Measurements from ENCODE around the gene FHOD1. TPM values are rescaled to one million over a fixed set of nuclear protein-coding genes. Genes with fewer than 3 reads are reported as not detected.

The FHOD1 gene
- total RNA-seq, 1 experiment from 2014 or later: 45.5 TPM

DNA sequence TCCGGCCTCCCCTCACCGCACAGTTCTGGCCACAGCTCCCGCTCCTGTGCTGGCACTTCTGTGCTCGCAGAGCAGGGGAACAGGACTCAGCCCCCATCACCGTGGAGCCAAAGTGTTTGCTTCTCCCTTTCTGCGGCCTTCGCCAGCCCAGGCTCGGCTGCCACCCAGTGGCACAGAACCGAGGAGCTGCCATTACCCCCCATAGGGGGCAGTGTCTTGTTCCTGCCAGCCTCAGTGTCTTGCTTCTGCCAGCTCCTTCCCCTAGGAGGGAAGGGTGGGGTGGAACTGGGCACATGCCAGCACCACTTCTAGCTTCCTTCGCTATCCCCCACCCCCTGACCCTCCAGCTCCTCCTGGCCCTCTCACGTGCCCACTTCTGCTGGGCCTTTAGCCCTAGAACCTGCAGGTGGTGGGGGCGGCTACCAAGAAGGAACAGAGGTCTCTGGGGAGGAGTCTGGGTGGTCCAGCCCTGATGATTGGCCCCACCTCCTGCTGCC is 49.0 kb downstream of the FHOD1 start:
- no peak overlapping the region for H3K27ac ChIP-seq (ENCODE audit: low read length)
- H3K27me3 ChIP-seq (ENCODE audit: low read length): no peaks in the 10 kb centered on the region
- peaks cover 18% of the 10 kb centered on the region; the same call in 1 of the 2 replicates for H3K36me3 ChIP-seq (ENCODE audit: low read depth, low read length)
- H3K4me2 ChIP-seq (ENCODE audit: low read length): no peak overlapping the region
- no peaks in the 10 kb centered on the region for H3K9me2 ChIP-seq (replicated peaks; ENCODE audit: low read length)
- H3K4me1 ChIP-seq (ENCODE audit: insufficient read depth, low read length): peaks cover 6% of the 10 kb centered on the region
- no peak overlapping the region for H3K4me3 ChIP-seq (ENCODE audit: low read length)
- H3K9ac ChIP-seq (ENCODE audit: low read length): no peak overlapping the region
- TF ChIP-seq, protein P1, sequence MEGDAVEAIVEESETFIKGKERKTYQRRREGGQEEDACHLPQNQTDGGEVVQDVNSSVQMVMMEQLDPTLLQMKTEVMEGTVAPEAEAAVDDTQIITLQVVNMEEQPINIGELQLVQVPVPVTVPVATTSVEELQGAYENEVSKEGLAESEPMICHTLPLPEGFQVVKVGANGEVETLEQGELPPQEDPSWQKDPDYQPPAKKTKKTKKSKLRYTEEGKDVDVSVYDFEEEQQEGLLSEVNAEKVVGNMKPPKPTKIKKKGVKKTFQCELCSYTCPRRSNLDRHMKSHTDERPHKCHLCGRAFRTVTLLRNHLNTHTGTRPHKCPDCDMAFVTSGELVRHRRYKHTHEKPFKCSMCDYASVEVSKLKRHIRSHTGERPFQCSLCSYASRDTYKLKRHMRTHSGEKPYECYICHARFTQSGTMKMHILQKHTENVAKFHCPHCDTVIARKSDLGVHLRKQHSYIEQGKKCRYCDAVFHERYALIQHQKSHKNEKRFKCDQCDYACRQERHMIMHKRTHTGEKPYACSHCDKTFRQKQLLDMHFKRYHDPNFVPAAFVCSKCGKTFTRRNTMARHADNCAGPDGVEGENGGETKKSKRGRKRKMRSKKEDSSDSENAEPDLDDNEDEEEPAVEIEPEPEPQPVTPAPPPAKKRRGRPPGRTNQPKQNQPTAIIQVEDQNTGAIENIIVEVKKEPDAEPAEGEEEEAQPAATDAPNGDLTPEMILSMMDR (conservative IDR thresholded peaks at IDR 0.05; ENCODE audit: low read depth, low read length): peak; percentile 70
- no peak for TF ChIP-seq EZH2 (IDR thresholded peaks at IDR 0.05; ENCODE audit: low read length, unreplicated experiment)
- H3F3A ChIP-seq (ENCODE audit: low read length, unreplicated experiment): no peaks in the 10 kb centered on the region
- no TSS peak for BruUV-seq (replicated peaks)
- CTCF ChIA-PET: interaction anchor here (0.9 to 2.3 kb wide), 3 partner anchors 29 to 49 kb away, joined by 3 to 9 read pairs (median 5); partner anchors contain the start of gene TMEM208
- POLR2A ChIA-PET (ENCODE audit: unreplicated experiment): interaction anchor here (0.6 kb wide), 2 partner anchors 70 to 1498 kb away, joined by 4 to 15 read pairs; no protein-coding TSS in a partner anchor
- H3K79me2 ChIP-seq (ENCODE audit: low read length): peaks cover 17% of the 10 kb centered on the region
- H3K9me3 ChIP-seq (ENCODE audit: low read length): no peaks in the 10 kb centered on the region
- intact Hi-C loops (cut with micrococcal nuclease): loop anchor here (10.0 kb wide), 1 partner anchor 47 kb away; the partner anchor contains the start of genes FHOD1 and SLC9A5
- ATAC-seq (peak; percentile 77), DNase-seq (peak; percentile 30)
- H4K20me1 ChIP-seq (ENCODE audit: low read length): no peaks in the 10 kb centered on the region; the same call in none of the 2 replicates
- no peak overlapping the region for H2AFZ ChIP-seq (ENCODE audit: low read length)

DNA sequence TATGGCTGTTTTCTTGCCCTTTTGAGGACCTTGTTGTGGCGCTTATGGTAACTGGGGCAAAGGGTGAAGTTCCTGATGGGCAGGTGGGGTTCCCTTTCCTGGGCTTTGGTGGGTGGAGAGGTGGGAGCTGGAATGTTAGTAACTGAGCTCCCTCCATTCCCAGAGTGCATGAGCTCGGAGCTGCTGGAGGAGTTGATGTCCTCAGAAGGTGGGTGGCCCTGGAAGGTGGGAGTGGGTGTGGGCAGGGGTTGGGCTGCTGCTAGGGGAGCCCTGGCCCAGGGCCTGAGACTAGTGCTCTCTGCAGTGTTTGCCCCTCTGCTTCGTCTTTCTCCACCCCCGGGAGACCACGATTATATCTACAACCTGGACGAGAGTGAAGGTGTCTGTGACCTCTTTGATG is 49.6 kb downstream of the FHOD1 start:
- ChIA-PET CTCF (interaction anchor here (0.9 to 2.3 kb wide), 3 partner anchors 29 to 49 kb away, joined by 3 to 9 read pairs (median 5); partner anchors contain the start of gene TMEM208), POLR2A (ENCODE audit: unreplicated experiment) (interaction anchor here (0.6 kb wide), 1 partner anchor 1499 kb away, joined by 4 read pairs; no protein-coding TSS in a partner anchor)
- H3K9me3 ChIP-seq (ENCODE audit: low read length): no peaks in the 10 kb centered on the region
- ATAC-seq (no peak), DNase-seq (no peak)
- TF ChIP-seq EZH2phosphoT487 (IDR thresholded peaks at IDR 0.05; ENCODE audit: borderline replicate concordance, low read length) (no peak), EZH2 (IDR thresholded peaks at IDR 0.05; ENCODE audit: low read length, unreplicated experiment) (no peak)
- TF ChIP-seq, protein P1 (conservative IDR thresholded peaks at IDR 0.05; ENCODE audit: low read depth, low read length): no peak
- no peaks in the 10 kb centered on the region for H3K27me3 ChIP-seq (ENCODE audit: low read length)
- BruUV-seq (replicated peaks): no TSS peak
- H3K9me2 ChIP-seq (replicated peaks; ENCODE audit: low read length): no peaks in the 10 kb centered on the region
- no peak overlapping the region for H3K9ac ChIP-seq (ENCODE audit: low read length)
- no peak overlapping the region for H2AFZ ChIP-seq (ENCODE audit: low read length)
- no peak overlapping the region for H3K4me3 ChIP-seq (ENCODE audit: low read length)
- no peak overlapping the region for H3K27ac ChIP-seq (ENCODE audit: low read length)
- H3K4me2 ChIP-seq (ENCODE audit: low read length): no peak overlapping the region
- peaks cover 11% of the 10 kb centered on the region for H3K4me1 ChIP-seq (ENCODE audit: insufficient read depth, low read length)
- peaks cover 23% of the 10 kb centered on the region for H3K79me2 ChIP-seq (ENCODE audit: low read length)
- H3K36me3 ChIP-seq (ENCODE audit: low read depth, low read length): peaks cover 18% of the 10 kb centered on the region; the same call in 1 of the 2 replicates
- no peaks in the 10 kb centered on the region for H3F3A ChIP-seq (ENCODE audit: low read length, unreplicated experiment)
- no peaks in the 10 kb centered on the region; the same call in none of the 2 replicates for H4K20me1 ChIP-seq (ENCODE audit: low read length)
- intact Hi-C loops (cut with micrococcal nuclease): loop anchor here (10.0 kb wide), 1 partner anchor 47 kb away; the partner anchor contains the start of genes FHOD1 and SLC9A5

DNA sequence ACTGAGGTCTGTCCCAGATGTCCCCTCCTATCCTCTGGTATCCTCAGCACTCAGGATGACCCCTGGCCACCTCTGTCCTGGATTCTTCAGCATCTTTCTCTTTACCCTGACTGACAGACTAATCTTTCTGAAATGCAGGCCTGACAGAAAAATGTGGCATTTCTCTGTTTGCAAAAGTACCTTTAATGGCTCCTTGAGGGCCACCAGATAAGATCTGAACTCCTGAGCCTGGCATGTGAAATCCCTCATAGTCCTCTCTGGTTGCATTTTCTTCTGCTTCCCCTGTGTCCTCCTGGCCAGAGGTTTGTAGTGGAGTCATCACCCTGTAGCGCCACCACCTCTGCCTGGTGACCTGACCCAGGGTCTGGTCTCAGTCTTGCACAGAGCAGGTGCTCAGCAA is 50.4 kb downstream of the FHOD1 start:
- intact Hi-C loops (cut with micrococcal nuclease): loop anchor here (10.0 kb wide), 1 partner anchor 48 kb away; the partner anchor contains the start of genes FHOD1 and SLC9A5
- POLR2A ChIA-PET (ENCODE audit: unreplicated experiment): no interaction called here

More for the DNA sequence above, 50.4 kb downstream of the FHOD1 start:
- Histone ChIP-seq H3K79me2 (ENCODE audit: low read length) (peaks cover 30% of the 10 kb centered on the region), H4K20me1 (ENCODE audit: low read length) (no peaks in the 10 kb centered on the region; the same call in none of the 2 replicates), H3F3A (ENCODE audit: low read length, unreplicated experiment) (no peaks in the 10 kb centered on the region), H3K27ac (ENCODE audit: low read length) (no peak overlapping the region), H3K4me1 (ENCODE audit: insufficient read depth, low read length) (peaks cover 11% of the 10 kb centered on the region), H3K9me3 (ENCODE audit: low read length) (no peaks in the 10 kb centered on the region), H3K4me3 (ENCODE audit: low read length) (no peak overlapping the region), H3K4me2 (ENCODE audit: low read length) (no peak overlapping the region), H2AFZ (ENCODE audit: low read length) (no peak overlapping the region), H3K9me2 (replicated peaks; ENCODE audit: low read length) (no peaks in the 10 kb centered on the region), H3K36me3 (ENCODE audit: low read depth, low read length) (peaks cover 18% of the 10 kb centered on the region; the same call in 1 of the 2 replicates), H3K27me3 (ENCODE audit: low read length) (no peaks in the 10 kb centered on the region), H3K9ac (ENCODE audit: low read length) (no peak overlapping the region)
- TF ChIP-seq EZH2 (IDR thresholded peaks at IDR 0.05; ENCODE audit: low read length, unreplicated experiment) (no peak), EZH2phosphoT487 (IDR thresholded peaks at IDR 0.05; ENCODE audit: borderline replicate concordance, low read length) (no peak)
- TF ChIP-seq, protein P1 (conservative IDR thresholded peaks at IDR 0.05; ENCODE audit: low read depth, low read length): no peak
- CTCF ChIA-PET: interaction anchor here (2.3 kb wide), 1 partner anchor 30 kb away, joined by 9 read pairs; the partner anchor contains the start of gene TMEM208
- DNase-seq (no peak), ATAC-seq (no peak)
- BruUV-seq (replicated peaks): no TSS peak
